T1000 (cell line): ENCODE data around the gene COL6A3.
A peak's percentile ranks its signal among the peaks of the same experiment; 100 is the strongest.
"Not testable (repeated sequence)": the region's sequence is repeated elsewhere in the genome, so short reads cannot be mapped to it uniquely, and the experiment has no call there.

Experiments
- DNase-seq: peaks from one replicate; lab custom pipeline; 2025; ENCODE audit warnings: mixed read lengths; lab: John Stamatoyannopoulos, UW

The COL6A3 gene

DNA sequence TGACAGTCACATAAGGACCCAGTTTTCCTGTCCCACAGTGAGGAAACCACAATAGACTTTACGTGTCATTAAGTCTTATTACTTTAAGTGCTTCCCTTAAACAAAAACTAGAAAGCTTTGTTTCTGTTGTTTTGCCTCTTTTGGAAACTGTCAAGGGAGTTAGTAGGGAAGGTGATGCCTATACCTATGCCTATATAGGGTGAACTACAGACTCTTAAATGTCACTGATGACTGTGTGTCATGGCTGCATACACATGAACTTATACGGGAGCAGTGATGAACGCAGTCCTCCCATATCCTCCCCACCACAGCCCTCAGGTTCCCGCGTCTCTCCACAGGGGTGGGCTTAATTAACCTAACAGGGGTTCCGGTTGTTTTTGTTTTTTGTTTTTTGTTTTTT is 97.6 kb downstream of the COL6A3 start:
- DNase-seq: no peak

DNA sequence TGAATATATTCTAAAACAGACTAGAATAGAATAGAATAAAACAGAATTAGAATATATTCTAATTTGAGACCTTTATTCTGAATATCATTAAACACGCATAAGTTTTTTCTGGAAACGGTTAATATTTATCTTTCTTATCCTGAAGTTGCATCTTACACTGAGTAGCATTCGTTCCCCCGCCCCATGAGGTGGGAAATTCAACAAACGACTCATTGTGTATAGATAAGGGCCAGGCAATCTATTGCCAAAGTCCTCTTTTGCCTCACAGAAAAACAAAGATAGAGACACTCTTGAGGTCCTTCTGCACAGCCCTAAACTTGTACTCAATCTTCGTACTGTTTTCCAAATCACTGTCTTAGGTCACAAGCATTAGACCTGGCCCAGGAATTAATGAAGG is 98.1 kb downstream of the COL6A3 start:
- DNase-seq: no peak

DNA sequence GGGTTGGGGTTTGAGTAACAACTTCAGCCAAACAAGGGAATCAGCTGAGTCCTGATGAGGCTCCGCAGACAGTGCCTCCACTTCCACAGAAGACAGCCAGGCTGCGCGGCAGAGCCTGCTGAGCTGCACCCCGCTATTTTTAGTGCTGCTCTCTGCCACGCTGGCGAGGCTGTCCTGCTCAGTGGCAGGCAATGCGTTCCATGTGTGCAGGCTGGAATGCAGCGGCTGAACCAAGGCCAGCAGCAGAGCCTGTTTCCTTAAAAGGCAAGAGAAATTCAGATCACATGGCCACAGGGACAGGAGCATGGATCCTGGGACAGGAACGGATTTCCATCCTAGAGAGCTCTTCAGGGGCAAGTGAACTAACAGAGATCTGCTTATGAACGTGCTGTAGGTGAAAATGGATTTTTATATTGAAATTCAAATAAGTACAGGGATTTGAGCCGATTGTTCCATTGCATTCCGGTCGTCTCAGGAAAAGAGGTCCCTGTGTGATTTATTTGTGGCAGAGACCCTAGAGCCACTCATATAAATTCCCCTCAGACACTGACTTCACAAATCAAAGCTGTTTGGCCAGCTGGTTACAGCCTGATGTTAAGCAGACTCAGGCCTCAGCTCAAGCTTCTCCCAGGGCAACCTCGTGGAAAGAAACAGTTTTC is 98.7 kb downstream of the COL6A3 start:
- no peak for DNase-seq

DNA sequence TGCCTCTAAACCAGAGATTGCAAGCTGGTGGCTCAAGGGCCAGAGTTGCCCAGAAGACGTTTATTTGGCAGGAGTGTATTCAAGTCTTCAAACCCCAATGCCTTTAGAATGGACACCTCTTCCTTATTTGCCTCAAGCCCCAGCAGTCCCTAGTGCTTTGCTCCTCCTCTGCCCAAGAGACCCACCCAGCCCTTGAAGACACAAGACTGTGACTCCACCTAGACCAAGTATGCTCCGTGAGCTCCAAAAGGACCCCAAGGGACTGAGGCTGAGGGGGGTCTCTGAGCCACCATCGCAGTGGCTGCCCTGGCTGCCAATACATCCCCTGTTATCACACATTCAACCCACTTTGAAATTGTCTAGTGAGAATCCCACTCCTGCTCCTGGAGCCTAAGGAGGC is 99.3 kb downstream of the COL6A3 start:
- no peak for DNase-seq

DNA sequence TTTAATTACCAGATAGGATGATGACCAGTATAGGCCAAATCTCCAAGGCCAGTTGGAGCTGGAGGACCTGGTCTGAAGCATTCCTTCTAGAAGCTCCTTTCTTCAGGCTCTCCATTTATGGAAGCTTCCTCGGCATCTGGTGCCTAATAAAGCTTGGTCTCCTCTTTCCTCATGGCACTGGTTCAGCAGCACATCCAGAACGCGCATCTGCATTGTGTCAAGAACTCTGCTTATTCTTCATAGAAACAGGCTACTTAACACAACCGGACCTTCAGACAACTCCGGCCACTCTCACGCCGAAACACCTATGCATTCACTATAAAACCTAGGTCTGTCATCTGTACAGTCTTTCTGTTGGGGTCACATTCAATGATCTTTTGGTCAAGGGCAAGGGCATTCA is 99.8 kb downstream of the COL6A3 start:
- no peak for DNase-seq

DNA sequence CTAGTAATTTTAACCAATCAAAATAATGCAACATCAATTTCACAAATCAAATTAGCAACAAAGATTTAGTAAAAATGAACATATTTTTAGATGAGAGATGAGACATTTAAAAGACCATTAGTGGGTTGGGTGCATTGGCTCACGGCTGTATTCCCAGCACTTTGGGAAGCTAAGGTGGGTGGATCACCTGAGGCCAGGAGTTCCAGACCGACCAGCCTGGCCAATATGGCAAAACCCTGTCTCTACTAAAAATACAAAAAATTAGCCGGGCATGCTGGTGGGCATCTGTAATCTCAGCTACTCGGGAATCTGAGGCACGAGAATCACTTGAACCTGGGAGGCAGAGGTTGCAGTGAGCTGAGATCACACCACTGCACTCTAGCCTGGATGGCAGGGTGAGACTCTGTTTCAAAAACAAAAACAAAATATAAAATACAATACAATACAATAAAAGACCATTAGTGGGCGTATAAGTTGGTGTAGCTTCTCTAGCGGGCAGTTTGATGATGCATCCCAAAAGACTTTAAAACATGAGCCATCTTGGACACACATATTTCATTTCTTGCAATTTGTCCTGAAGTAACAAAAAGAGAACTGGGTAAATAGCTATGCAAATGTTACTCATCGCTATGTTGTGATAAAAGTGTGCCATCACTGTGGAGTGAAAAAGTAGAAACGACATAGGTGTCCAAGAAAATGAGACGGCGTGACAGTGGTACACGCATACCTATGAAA is 101.8 kb downstream of the COL6A3 start:
- DNase-seq: no peak

GRCh38 chr2:237310515-237311114 is 103.3 kb downstream of the COL6A3 start:
- DNase-seq: no peak

- DNase-seq: no peak
Observed at GRCh38 chr2:237309416-237309815, 104.5 kb downstream of the COL6A3 start.

DNA sequence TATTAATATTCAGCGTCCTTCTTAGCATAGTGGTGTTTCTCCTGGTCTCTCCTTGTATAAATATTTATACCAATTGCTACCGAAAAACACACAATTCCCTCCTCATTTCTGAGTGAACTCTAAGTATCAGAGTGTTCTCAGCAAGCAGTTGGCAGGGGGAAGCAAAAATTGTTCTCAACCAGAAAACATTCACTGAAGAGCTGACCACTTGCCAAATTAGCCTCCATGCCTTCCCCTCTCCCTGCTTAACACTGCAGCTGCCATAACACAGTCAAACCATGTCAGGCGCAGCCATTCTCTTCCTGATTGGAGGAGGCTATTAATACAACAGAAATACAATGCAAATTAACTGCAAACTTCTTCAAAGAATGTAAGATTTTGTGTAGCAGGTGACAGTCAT is 105.0 kb downstream of the COL6A3 start:
- no peak for DNase-seq

- no peak for DNase-seq
Observed at GRCh38 chr2:237307474-237307873, 106.5 kb downstream of the COL6A3 start.

GRCh38 chr2:237306787-237307170 is 107.2 kb downstream of the COL6A3 start:
- no peak for DNase-seq

- peak; percentile 31 for DNase-seq
Observed at GRCh38 chr2:237306083-237306786, 107.7 kb downstream of the COL6A3 start.

GRCh38 chr2:237305579-237305978 is 108.4 kb downstream of the COL6A3 start:
- DNase-seq: no peak

DNA sequence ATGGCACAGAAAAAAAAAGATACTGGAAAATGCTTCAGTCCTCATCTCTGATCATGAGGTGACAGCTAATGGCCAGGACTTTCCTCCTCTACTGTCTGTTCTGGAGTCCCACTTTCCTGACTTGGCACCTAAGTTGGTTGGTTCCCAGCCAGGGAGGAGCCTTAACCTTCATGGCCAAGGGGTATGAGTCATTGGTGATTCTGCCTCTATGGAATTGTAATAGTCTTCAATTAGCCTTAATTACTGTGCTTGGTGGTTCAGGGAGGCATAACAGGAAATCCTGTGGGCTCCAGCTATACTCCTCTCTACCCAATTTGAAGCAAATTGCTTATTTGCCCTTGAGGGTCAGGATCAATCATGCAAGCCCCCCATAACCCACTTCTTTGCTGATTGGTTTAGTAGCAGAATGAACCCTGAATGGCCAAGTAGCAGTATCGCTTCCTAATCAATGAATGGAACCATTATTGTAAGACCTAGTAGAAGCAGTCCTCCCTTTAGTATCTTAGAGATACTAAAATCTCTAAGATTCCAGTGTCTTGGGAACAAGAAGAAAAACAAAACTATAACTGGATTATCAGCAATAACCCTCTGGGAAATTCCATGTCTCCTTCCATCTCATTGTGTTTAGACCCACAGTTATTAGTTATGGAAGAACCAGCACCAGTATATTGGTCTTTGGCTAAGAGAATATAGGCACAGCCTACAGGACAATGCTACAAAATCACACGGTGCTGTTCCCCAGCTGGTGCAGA is 109.0 kb downstream of the COL6A3 start:
- peak; percentile 56 for DNase-seq

DNA sequence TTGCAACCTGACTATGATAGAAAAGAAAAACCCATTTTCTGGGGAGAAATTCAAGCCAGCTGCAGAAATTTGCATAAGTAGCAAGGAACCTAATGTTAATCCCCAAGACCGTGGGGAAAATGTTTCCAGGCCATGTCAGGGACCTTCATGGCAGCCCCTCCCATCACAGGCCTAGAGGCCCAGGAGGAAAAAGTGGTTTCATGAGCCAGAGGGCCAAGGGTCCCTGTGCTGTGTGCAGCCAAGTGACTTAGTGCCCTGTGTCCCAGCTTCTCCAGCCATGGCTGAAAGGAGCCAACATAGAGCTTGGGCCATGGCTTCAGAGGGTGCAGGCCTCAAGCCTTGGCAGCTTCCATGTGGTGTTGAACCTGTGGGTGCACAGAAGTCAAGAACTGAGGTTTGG is 110.7 kb downstream of the COL6A3 start:
- DNase-seq: not testable (repeated sequence)

GRCh38 chr2:237301595-237301994 is 112.4 kb downstream of the COL6A3 start:
- DNase-seq: no peak

- no peak for DNase-seq
Observed at GRCh38 chr2:237300739-237301138, 113.2 kb downstream of the COL6A3 start.

GRCh38 chr2:237299906-237300305 is 114.1 kb downstream of the COL6A3 start:
- DNase-seq: peak; percentile 46

DNA sequence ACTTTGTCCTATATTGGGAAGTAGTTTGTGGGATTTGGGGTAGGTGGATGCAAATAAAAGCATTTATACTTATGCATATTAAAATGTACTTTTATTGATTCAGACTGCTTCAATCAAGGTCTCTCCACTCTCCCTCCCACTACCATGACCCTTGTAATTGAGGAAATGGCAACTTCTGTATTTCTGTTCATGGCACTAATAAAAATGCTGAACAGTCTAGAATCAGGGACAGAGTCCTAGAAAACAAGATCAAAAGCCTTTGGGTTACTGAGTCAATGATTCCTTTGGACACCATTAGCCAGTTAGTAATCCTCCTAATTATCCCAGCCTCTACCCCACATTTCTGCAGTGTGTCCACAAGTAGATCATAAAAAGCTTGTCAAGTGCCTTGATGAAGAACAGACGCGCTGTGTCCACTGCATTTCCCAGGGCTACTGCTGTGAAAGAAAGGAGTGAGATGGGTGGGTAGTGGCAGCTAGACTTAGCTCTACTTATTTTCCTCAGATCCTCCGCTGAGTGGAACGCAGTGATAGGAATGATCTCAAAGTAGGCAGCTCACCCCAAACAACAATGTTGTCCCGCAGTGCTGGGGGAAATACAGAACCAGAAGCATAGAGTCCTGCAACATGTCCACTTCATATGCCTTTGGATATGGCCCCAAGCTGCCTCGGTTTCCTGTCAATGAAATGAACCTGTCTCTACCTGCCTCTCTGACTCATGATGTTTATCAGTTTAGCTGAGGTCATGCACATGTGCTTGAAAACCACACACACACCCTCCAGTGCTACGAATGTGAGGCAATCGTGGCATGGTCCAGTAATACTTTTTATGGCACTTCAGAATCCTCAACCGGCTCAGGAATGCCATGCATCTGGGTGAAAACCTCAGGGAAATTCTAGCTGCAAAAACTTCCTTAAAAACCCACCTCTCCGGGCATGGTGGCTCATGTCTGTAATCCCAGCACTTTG is 115.5 kb downstream of the COL6A3 start:
- DNase-seq: no peak

- DNase-seq: no peak
Observed at GRCh38 chr2:237297421-237298150, 116.4 kb downstream of the COL6A3 start.
